Measurements from ENCODE around the gene MRC2. TPM values are rescaled to one million over a fixed set of nuclear protein-coding genes. Genes with fewer than 3 reads are reported as not detected.

MRC2 gene
- 23.2 and 54.7 TPM in 2 replicates for total RNA-seq

GRCh38 chr17:62627219-62627903 is at the start of gene MRC2:
Gene MRC2, plus strand, starts transcription at chr17:62627670. Its CDS starts 133 bp downstream, at chr17:62627803.

Other genes starting within 250 kb of the MRC2 start
- gene EFCAB3, start 247.1 kb upstream of the MRC2 start, total RNA-seq, result not detected in 2 replicates
- 25.4 and 29.4 TPM in 2 replicates for gene METTL2A, start 203.8 kb upstream of the MRC2 start, total RNA-seq
- 39.0 and 58.3 TPM in 2 replicates for gene TLK2, start 148.8 kb upstream of the MRC2 start, total RNA-seq
- gene MARCHF10, start 180.6 kb downstream of the MRC2 start, total RNA-seq, result under 0.01 TPM in 1 of 2 replicates, not detected in the other